ENCODE measurements around the gene PRDX5.

GRCh38 chr11:64324692-64325469, 7.0 kb downstream of the PRDX5 start:
- no peak for TF ChIP-seq ELF4 (CRISPR knock-in tag; IDR thresholded peaks at IDR 0.05; ENCODE audit: low read depth)
- TF ChIP-seq CTCF (IDR thresholded peaks at IDR 0.05): no peak
